GM12864 (cell line): ENCODE measurements around the gene GDNF.

Source experiments
- DNase-seq: peaks from one replicate; pipeline ENCODE4 v3.0.0-alpha.2; 2011; ENCODE audit warnings: low read depth
- H3K4me3 ChIP-seq: 2 replicates; pipeline ENCODE4 v1.5.1; 2011; ENCODE audit warnings: mild to moderate bottlenecking, low read depth, low read length, control low read depth
- CTCF ChIP-seq: IDR thresholded peaks from 2 replicates; pipeline ENCODE4 v1.5.1; 2011; ENCODE audit warnings: low read depth, mild to moderate bottlenecking, moderate library complexity, low read length, control low read depth, inconsistent platforms; ENCODE audit errors: missing control alignments

Gene GDNF

GRCh38 chr5:37838933-37839341, 904 bp downstream of the GDNF start:
- no peak overlapping the region for H3K4me3 ChIP-seq
- DNase-seq, result no peak
- no peak for TF ChIP-seq CTCF

DNA sequence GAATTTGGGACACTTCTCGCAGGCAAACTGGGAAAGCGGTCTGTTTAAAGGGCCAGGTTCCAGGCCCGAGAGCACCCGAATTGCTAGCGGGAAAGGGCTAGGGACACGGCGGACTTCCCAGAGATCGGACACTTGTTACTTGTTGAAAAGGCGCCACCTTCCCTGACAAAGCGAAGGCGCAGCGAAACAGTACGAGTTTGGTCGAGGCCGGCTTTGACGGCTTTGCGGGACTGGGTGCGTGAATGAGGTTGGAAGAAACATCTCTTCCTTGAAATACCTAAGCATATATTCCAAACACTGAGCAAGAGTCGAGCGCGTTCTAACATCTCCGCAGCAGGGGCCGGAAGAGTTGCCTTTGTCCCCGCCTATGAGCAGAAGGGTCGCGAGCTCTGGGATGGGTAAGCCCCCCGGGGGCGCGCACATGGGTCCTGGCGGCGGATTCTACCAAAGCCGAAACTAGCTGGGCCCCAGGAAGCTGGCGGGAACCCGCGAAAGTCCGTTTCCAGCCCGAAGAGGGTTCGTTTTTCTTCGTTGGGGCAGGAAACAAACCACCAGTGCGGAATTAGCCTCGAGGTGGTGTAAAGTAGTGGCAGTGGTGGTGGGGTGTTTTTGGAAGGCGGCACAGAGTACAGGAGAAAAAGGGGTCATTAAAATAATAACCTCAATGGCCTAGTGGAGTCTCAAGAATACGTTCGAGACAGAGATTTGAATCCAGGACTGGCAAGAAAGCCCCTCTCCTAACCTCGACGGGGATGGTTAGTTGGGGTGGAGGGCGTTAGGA, 1.5 kb downstream of the GDNF start:
- no peak overlapping the region for H3K4me3 ChIP-seq
- TF ChIP-seq CTCF, result no peak
- no peak for DNase-seq

DNA sequence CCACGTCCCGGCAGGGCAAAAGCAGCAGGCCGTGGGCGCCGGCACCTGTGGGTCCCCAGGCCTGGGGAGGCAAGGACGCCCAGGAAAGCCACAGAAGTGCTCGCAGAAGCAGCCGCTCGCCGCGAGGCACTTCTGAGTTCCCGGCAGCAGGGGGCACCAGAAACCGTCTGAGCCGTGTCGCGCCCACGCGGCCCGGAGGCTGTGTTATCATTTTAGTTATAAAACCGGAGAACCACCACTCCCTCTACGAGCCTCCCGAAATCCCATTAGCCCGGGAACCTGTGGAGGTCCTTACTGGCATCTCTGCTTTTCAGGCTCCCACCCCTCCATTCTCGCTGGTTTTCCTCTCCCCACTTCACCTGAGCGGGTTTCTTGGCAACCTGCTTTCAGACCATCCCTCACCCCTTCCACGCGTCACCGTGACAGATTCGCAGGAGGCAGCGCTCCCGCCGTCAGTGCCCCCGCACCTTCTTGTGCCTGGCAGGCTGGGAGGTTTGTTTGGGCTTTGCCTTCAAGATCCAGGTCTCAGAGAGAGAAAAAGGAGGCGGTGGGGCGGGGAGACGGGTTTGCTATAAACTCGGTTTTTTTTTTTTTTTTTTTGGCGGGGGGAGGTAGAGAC, 2.3 kb downstream of the GDNF start:
- H3K4me3 ChIP-seq, result peak overlapping the region; percentile 20
- no peak for DNase-seq
- peak; percentile 92 for TF ChIP-seq CTCF

DNA sequence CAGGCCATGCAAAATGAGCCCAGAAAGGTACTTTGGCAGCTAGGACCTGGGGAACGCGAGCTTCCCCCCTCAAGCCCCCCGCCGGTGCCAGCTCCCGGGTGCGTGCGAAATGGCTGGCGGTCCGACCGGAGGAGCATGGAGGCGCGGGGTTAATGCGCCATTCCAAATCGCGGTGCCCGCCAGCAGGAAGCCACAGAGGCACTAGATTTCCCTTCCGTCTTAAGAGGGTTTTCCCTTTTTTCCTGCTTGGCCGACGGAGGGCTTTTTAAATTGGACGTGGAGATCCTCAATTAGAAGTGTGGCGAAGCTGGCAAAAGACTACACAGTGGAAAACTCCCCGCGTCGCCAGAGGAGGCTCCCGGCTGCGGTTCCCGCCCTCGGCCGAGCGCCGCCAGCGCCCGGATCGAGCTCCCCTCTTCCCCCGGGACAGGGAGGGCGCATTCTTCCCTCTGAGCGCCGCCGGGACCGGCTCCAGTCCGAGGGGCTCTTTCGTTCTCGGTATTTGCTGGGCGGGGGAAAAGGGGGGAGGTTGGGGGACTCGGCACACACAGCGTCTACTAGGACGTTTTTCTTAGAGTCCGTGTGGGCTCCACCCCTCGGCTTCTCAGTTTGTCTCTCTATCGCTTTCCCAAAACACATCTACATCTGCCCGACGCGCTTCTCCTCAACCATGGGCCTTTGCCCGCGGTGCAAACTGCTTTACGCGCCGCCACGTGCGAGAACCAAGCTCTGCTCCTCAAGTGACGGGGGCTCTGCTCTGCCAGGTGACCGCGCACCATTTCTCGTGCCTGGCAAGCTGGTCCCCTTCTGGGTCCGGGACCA, 3.0 kb downstream of the GDNF start:
- no peak for DNase-seq
- TF ChIP-seq CTCF, result no peak
- H3K4me3 ChIP-seq, result peak overlapping the region; percentile 20

DNA sequence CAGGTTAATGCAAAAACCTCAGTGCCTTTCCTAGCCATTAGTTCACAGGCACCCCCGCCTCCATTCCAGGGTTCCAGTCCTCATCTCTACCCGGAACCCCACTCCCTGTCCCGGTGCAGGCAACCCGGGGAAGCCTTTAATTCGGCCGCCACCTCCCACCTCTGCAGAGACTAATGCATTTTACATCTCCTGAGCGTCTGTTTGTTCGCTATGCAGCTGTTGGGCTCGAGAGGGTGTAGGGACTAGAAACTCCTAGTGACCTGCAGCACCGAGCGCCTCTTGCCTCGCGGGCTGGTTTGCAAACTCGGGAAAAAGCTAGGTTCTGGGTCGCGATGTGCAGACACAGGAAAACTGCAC, 3.6 kb downstream of the GDNF start:
- no peak for TF ChIP-seq CTCF
- no peak for DNase-seq
- H3K4me3 ChIP-seq, result no peak overlapping the region

GRCh38 chr5:37835380-37835973, 4.4 kb downstream of the GDNF start:
- no peak for DNase-seq
- TF ChIP-seq CTCF, result no peak
- H3K4me3 ChIP-seq, result no peak overlapping the region
